ENCODE results near the gene TSPAN32. TPM values are rescaled to one million over a fixed set of nuclear protein-coding genes. Genes with fewer than 3 reads are reported as not detected.

TSPAN32 gene
- total RNA-seq, 2 donors from 2014 or later = 5.6 to 7.6 TPM

DNA sequence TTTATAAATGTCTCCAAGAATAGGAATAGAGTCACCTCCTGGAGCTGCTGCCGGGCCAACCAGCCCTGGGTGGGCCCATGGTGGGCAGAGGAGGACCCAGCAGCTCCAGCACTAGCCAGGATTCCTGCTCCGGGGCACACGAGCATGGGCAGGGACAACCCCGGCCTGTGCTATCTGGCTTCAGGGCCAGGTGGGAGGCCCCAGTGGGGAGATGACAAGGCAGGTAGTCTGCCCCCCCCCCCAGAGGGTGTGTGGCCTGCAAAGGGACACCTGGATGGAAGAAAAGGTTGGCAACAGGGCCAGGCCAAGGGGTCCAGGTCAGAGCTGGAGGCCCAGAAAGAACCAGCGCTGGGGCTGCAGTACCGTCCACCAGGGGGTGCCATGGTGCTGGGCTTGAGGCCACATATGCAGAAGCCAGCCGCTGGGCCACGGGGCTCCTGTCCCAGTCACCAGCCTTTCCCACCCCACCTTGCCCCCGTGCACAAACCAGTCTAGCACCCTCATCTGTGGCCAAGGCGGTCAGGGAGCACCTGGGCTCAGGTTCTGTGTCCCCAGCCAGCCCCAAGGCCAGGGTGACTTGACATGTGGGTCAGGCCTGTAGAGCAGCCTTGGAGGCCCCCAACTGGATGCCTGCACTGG is 3.4 kb downstream of the TSPAN32 start:
- no peaks in the 10 kb centered on the region for H3K9me3 Mint-ChIP-seq
- DNase-seq (ENCODE audit: low spot score in 2 of 2) (peak; percentile 80 to 91), ATAC-seq (peak; percentile 25 to 70)
- peak overlapping the region in 1 of 2 donors; percentile 87 for H3K27ac Mint-ChIP-seq
- no peaks in the 10 kb centered on the region for H3K36me3 Mint-ChIP-seq

DNA sequence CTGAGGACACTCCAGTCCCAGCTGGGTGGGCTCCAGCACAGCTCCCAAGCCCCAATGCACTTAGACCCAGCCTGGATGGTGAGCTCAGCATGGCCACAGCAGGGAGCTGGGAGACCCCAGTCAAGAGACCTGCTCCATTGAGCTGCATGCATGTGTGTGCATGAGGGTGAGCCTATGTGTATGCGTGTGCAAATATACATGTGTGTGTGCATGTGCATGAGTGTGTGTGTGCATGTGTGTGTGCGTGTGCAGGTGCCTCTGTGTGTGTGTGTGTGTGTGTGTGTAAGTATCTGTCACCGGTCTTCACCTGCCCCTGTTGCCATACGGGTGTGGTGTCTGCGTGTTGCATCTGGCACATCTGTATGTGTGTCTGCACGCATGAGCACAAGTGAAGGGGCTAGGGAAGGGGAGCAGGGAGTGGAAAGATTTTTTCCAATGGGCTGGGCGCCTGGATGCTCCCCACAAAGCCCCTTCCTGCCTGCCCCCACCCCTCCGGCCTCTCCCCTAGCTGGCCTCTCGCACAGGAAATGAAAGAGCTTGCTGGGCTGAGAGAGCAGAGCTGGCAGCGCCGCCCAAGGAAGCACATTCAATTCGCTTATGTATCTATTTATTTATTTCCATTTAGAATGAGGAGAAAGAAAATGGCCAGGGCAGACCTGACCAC is 4.1 kb downstream of the TSPAN32 start:
- H3K9me3 Mint-ChIP-seq = no peaks in the 10 kb centered on the region
- H3K36me3 Mint-ChIP-seq = no peaks in the 10 kb centered on the region
- DNase-seq (ENCODE audit: low spot score in 2 of 2) (no peak), ATAC-seq (peak in 1 of 2 donors; percentile 28)
- H3K27ac Mint-ChIP-seq = peak overlapping the region; percentile 89 to 97

DNA sequence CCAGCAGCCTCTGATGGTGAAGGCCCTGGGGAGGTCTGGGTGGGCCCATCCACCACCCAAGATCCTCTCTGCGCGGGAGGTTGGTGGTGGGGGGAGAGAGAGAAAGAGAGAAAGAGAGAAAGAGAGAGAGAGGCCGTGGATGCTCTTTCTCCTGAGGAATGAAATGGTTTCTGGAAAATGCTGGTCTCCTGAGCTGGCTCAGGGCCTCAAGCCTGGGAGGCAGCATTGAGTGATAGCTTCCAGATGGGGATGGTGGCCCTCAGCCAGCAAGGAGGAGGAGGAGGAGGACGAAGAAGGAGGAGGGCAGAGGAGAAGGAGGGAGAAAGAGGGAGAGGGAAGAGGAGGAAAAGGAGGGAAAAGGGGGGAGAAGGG is 4.6 kb downstream of the TSPAN32 start:
- peak overlapping the region; percentile 89 to 97 for H3K27ac Mint-ChIP-seq
- H3K9me3 Mint-ChIP-seq = no peaks in the 10 kb centered on the region
- DNase-seq (ENCODE audit: low spot score in 2 of 2) = no peak
- no peak for ATAC-seq
- no peaks in the 10 kb centered on the region for H3K36me3 Mint-ChIP-seq

DNA sequence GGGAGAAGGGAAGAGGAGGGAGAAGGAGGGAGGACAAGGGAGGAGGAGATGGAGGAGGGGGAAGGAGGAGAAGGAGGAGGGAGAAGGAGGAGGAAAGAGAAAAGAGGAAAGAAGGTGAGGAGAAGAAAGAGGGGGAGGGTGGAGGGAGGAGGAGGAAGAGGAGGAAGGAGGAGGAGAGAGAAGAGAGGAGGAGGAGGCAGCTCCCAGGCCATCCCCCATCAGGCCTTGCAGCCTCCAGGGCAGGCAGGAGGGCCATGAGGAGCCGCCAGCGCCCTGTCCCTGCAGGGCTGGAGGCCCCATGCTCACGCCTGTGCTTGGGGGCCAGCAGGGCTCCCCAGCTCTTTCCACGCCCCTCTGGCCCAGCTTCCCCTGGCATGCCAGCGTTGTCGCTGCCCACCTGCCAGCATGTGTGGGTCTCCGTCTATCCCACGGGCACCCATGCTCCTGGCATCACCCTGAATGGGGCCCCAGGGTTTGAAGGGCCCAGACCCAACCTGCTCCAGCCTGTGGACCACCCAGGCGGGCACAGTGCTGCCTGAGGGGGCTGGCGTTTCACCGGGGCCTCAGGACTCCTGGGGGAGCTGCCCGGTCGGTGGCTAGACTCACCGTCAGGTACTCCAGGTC is 5.2 kb downstream of the TSPAN32 start:
- no peak for DNase-seq (ENCODE audit: low spot score in 2 of 2)
- H3K9me3 Mint-ChIP-seq = no peaks in the 10 kb centered on the region
- peak overlapping the region in 1 of 2 donors; percentile 89 for H3K27ac Mint-ChIP-seq
- no peaks in the 10 kb centered on the region for H3K36me3 Mint-ChIP-seq
- ATAC-seq = no peak

GRCh38 chr11:2307501-2308331 is 5.9 kb downstream of the TSPAN32 start:
- DNase-seq (ENCODE audit: low spot score in 2 of 2) (no peak), ATAC-seq (no peak)
- H3K9me3 Mint-ChIP-seq = no peaks in the 10 kb centered on the region
- H3K36me3 Mint-ChIP-seq = no peaks in the 10 kb centered on the region
- peak overlapping the region in 1 of 2 donors; percentile 77 for H3K27ac Mint-ChIP-seq

DNA sequence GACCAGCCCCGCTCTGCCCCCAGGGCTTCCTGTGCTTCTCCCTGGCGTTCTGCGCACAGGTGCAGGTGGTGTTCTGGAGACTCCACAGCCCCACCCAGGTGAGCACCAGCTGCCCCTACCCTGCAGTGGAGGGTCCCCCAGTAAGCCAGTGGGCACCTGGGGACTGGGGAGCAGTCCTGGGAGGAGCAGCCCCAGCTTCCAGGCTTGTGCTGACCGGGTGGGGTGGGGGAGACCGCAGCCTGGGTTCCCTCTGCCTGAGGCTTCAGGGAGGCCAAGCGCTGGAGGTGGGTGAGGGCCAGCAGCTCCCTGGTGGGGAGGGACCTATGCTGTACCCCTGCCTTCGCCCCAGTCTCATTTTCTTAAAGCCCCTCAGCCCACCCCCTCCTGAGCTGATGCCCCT is 6.9 kb downstream of the TSPAN32 start:
- Mint-ChIP-seq H3K27ac (no peak overlapping the region), H3K9me3 (no peaks in the 10 kb centered on the region), H3K36me3 (no peaks in the 10 kb centered on the region)
- DNase-seq (ENCODE audit: low spot score in 2 of 2) (no peak), ATAC-seq (no peak)

DNA sequence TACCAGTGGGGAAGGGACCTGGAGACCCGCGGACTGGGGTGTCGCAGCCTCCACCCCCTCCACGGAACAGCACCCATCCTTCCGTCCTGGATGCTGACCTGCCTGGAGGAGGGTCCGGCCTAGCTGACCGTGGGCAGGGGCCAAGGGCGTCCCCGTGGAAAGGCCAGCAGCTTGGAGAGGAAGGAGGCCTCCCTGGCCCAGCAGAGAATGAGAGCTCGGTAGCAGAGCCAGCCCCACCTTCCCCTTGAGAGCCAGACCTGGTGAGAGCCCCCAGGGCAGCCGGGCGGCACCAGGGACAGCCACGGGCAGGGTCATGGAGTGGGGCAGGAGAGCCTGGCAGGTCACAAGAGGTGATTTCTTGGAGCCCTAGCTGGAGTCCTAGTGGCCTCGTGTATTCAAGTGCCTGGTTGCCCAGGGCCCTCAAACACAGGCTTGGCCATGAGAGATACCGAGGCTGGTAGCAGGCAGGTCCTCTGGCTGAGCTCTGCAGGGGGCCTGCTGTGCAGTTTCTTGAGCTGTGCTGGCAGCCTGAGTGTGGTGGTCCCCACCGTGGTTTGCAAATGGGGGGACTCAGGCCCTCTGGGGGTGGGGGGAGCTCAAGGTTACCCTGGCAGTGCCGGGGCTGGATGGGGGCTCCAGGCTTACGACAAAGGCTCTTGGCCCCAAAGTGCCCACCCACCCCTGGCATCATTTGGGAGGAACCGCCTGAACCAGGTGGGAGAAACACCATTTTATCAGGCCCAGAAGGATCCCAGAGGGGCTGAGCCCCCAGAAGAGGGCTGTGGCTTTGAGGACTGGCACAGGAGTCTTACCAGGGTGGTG is 7.6 kb downstream of the TSPAN32 start:
- ATAC-seq = no peak
- no peaks in the 10 kb centered on the region for H3K36me3 Mint-ChIP-seq

GRCh38 chr11:2310073-2310785 is 8.4 kb downstream of the TSPAN32 start:
- ATAC-seq = no peak
- H3K9me3 Mint-ChIP-seq = no peaks in the 10 kb centered on the region

More for the DNA sequence above, 7.6 kb downstream of the TSPAN32 start:
- no peak for DNase-seq (ENCODE audit: low spot score in 2 of 2)
- Mint-ChIP-seq H3K9me3 (no peaks in the 10 kb centered on the region), H3K27ac (no peak overlapping the region)

GRCh38 chr11:2310786-2311352 is 9.1 kb downstream of the TSPAN32 start:
- ATAC-seq = no peak
- no peaks in the 10 kb centered on the region for H3K9me3 Mint-ChIP-seq
- H3K27ac Mint-ChIP-seq = no peak overlapping the region
- no peaks in the 10 kb centered on the region for H3K36me3 Mint-ChIP-seq
- DNase-seq (ENCODE audit: low spot score in 2 of 2) = no peak

More at GRCh38 chr11:2310073-2310785, 8.4 kb downstream of the TSPAN32 start:
- Mint-ChIP-seq H3K36me3 (no peaks in the 10 kb centered on the region), H3K27ac (no peak overlapping the region)
- no peak for DNase-seq (ENCODE audit: low spot score in 2 of 2)

- Mint-ChIP-seq H3K9me3 (no peaks in the 10 kb centered on the region), H3K27ac (no peak overlapping the region), H3K36me3 (no peaks in the 10 kb centered on the region)
- no peak for DNase-seq (ENCODE audit: low spot score in 2 of 2)
- no peak for ATAC-seq
These were observed 9.7 kb downstream of the TSPAN32 start for GRCh38 chr11:2311353-2312133.

DNA sequence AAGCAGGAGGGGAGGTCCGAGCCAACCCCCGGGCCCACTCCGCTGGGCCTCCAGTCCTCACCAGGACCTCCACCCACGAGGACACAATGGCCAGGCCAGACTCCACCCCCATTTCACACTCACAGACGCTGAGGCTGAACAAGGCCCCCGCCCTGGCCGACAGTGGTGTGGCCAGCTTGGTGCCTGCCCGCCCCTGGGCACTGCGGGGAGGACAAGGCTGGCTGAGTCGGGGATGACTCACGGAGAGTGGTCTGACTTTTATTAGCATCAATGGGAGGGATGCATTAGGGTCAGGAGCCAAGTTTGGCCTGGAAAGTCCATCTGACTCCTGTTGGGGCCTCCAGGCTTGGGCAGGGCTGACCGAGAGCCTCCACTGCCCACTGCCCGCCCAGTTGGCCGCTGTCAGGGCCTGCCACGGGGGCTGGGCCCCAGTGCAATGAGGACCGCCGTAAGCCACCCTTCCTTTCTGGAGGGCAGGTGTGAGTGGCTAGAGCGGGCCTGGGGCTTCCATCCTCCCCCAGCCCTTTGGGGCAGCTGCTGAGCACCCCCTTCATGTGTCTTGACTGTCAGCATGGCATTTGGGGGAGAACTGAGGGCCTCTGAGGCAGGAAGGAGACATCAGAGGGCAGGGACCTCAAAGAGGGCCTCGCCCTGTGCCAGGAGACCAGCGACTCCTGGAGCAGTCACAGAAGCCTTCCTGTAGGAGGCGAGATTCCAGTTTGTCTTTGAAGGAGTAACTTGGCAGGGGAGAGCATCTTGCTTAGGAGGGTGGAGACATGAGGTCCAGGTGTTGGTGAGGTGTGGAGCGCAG is 10.6 kb downstream of the TSPAN32 start:
- no peaks in the 10 kb centered on the region for H3K36me3 Mint-ChIP-seq
- peak overlapping the region in 1 of 2 donors; percentile 27 for H3K27ac Mint-ChIP-seq
- DNase-seq (ENCODE audit: low spot score in 2 of 2) (no peak), ATAC-seq (no peak)
- no peaks in the 10 kb centered on the region for H3K9me3 Mint-ChIP-seq

GRCh38 chr11:2313051-2313951 is 11.5 kb downstream of the TSPAN32 start:
- Mint-ChIP-seq H3K9me3 (no peaks in the 10 kb centered on the region), H3K36me3 (no peaks in the 10 kb centered on the region), H3K27ac (peak overlapping the region in 1 of 2 donors; percentile 27)
- no peak for ATAC-seq
- DNase-seq (ENCODE audit: low spot score in 2 of 2) = no peak

DNA sequence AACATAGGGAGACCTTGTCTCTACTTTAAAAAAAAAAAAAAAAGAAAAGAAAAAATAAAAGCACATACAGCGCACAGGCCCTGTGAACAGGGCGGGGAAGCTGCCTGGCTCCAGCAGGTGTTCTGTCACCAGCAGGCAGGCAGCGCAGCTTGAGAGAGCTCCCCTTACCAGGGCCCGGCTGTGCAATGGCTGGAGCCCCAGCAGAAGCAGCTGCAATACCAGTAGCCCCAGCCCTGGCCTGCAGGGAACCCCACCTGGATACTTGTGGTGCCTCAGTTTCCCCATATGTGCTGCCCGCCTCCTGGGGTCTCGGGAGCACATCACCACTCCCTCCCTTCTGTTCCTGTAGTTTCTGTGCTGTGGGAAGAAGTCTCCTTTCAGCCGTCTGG is 12.3 kb downstream of the TSPAN32 start:
- no peak for ATAC-seq
- no peaks in the 10 kb centered on the region for H3K9me3 Mint-ChIP-seq
- no peak for DNase-seq (ENCODE audit: low spot score in 2 of 2)
- no peak overlapping the region for H3K27ac Mint-ChIP-seq
- H3K36me3 Mint-ChIP-seq = no peaks in the 10 kb centered on the region

Measured in activated naive CD4-positive, alpha-beta T cell treated with anti-CD3 and anti-CD28 coated beads, Interleukin-2, amount 50 U/mL, for 72 hours (primary cell).